KOPT-K1 (cell line): ENCODE measurements around the gene EPRS1.
"Not testable (repeated sequence)": the region's sequence is repeated elsewhere in the genome, so short reads cannot be mapped to it uniquely, and the experiment has no call there.

Experiments
- H3K27ac ChIP-seq: fragments of 200-600 bp; sonication (generic); 2 replicates; pipeline ENCODE4 v1.5.1; 2016; ENCODE audit warnings: antibody characterized with exemption, mild to moderate bottlenecking, low read depth, low read length; ENCODE audit not compliant: poor library complexity, severe bottlenecking
- H3K36me3 ChIP-seq: fragments of 200-600 bp; sonication (generic); 2 replicates; pipeline ENCODE4 v1.5.1; 2017; ENCODE audit warnings: antibody characterized with exemption, mild to moderate bottlenecking, low read length, moderate library complexity; ENCODE audit not compliant: insufficient read depth
- H3K9me3 ChIP-seq: fragments of 200-600 bp; sonication (generic); 2 replicates; pipeline ENCODE4 v1.5.1; 2017; ENCODE audit warnings: antibody characterized with exemption, low read length, mild to moderate bottlenecking; ENCODE audit not compliant: insufficient read depth, poor library complexity, severe bottlenecking

The EPRS1 gene

GRCh38 chr1:220056374-220056773 lies 10.1 kb upstream of the EPRS1 start:
- Histone ChIP-seq H3K9me3 (no peaks in the 10 kb centered on the region), H3K27ac (no peak overlapping the region), H3K36me3 (peaks cover 15% of the 10 kb centered on the region; the same call in 1 of the 2 replicates)

DNA sequence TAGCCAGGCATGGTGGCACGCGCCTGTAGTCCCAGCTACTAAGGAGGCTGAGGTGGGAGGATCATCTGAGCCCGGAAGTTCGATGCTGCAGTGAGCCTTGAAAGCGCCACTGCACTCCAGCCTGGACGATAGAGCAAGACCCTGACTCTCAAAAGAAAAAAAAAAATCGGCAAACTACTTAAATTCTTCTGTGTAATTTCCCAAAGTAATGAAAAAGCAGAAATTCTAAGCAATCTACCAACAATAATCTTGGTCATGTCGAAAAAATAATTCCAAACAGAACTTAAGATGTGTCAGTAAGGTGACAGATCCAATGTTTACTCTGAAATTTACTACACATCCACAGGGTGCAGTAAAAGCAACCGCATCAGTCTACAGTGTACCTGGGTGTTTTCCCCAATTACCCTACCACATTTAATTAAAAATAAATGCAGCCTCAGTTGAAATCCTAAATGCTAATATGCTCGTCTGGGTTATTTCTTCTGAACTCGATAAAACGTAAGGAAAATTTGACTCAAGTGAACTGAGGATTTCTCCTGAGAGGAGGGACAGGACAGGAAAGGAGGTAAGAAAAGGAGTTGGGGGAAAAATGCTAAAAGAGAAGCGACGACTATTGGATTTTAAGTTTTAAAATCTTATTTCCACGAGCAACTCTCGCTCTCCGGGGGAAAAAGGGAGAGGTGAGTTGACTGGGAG lies 801 bp downstream of the EPRS1 start:
- Histone ChIP-seq H3K36me3 (peaks cover 5% of the 10 kb centered on the region), H3K9me3 (no peaks in the 10 kb centered on the region), H3K27ac (peak overlapping the region; percentile 68)

- Histone ChIP-seq H3K36me3 (peaks cover 12% of the 10 kb centered on the region), H3K27ac (no peak overlapping the region), H3K9me3 (no peaks in the 10 kb centered on the region)
These were observed 1.5 kb downstream of the EPRS1 start for GRCh38 chr1:220044678-220045355.

GRCh38 chr1:220043646-220044045 lies 2.7 kb downstream of the EPRS1 start:
- no peak overlapping the region for H3K27ac ChIP-seq
- peaks cover 24% of the 10 kb centered on the region for H3K36me3 ChIP-seq
- no peaks in the 10 kb centered on the region for H3K9me3 ChIP-seq

- Histone ChIP-seq H3K27ac (no peak overlapping the region), H3K36me3 (peaks cover 57% of the 10 kb centered on the region), H3K9me3 (no peaks in the 10 kb centered on the region)
These were observed 6.2 kb downstream of the EPRS1 start for GRCh38 chr1:220040028-220040596.

DNA sequence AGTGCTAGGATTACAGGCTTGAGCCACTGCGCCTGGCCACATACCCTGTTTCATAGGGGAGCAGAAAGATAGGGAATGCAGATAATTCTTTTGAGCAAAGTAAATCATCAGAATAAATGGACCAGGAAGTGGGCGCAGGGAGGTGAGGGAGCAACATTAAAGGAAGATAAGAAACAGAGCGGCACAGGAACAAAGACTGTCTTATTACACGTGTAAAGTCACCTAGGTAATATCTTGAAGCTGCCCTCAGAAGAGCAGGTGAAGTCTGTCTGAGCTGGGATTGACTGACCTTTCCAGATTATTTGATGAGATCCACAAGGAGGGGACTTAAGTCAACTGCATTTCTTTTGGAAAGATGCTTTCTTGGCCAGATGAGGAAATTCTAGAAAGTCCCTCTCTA lies 7.7 kb downstream of the EPRS1 start:
- H3K9me3 ChIP-seq, result no peaks in the 10 kb centered on the region
- no peak overlapping the region for H3K27ac ChIP-seq
- peaks cover 68% of the 10 kb centered on the region for H3K36me3 ChIP-seq

DNA sequence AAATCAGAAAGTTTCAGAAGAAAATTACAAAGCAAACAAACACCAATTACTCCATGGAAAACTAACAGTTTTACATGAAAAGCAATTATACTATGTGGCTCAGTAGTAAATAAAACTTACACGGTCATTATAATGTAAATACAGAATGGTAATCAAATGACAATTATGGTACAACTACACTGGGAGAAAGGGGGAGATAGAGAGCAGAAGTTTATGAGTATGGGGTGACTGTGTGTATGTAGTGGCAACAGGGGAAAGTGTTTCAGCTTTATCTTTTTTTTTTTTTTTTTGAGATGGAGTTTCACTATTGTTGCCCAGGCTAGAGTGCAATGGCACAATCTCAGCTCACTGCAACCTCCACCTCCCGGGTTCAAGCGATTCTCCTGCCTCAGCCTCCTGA lies 8.5 kb downstream of the EPRS1 start:
- H3K36me3 ChIP-seq, result peaks cover 76% of the 10 kb centered on the region
- not testable (repeated sequence) for H3K27ac ChIP-seq, H3K9me3 ChIP-seq

- Histone ChIP-seq H3K27ac (no peak overlapping the region), H3K36me3 (peaks cover 91% of the 10 kb centered on the region), H3K9me3 (no peaks in the 10 kb centered on the region)
These were observed 13.4 kb downstream of the EPRS1 start for GRCh38 chr1:220032911-220033310.

DNA sequence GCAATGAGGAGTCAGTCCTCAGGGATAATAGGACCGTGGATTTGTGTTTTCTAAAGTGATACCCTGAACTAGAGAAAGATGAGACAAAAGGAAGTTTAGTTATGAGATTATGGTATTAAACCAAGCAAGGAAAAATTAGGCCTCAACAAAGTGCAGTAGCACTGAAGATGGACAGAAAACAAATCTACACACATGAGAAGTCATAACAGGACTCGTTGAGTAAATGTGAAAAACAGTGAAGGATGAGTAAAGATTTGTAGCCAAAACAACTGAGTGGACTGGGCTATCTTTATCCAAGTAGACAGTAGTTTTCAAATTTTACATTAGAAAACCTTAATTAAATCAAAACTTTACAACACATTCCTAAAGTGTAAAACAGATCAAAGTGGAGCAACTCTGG lies 15.0 kb downstream of the EPRS1 start:
- H3K36me3 ChIP-seq, result peaks cover 85% of the 10 kb centered on the region

DNA sequence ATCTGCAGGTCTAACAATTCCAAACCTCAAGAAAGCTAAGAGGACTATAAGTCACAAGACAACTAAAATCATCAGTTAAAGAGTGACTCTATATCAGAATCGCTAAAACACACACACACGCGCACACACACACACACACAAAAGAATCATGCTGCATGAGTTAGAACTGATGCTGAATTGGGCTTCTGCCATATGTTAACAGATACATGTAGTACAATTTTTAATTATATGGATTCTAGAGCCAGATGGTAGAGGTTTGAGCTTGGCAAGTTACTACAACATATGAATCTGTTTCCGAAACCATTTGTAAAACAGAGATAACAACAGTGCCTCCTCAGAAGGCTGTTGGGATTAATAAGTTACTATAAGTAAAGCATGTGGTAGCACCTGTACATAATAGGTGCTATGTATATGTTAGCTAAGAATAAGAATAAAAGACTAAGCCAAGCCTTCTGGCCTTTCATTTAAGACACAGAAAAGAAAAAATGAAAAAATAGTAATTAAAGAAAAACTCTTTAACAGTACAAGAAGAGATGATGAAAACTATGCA lies 17.9 kb downstream of the EPRS1 start:
- H3K27ac ChIP-seq, result no peak overlapping the region
- H3K36me3 ChIP-seq, result peaks cover 78% of the 10 kb centered on the region
- no peaks in the 10 kb centered on the region for H3K9me3 ChIP-seq

More for the DNA sequence above, 15.0 kb downstream of the EPRS1 start:
- Histone ChIP-seq H3K9me3 (no peaks in the 10 kb centered on the region), H3K27ac (no peak overlapping the region)

- peaks cover 98% of the 10 kb centered on the region for H3K36me3 ChIP-seq
- no peaks in the 10 kb centered on the region for H3K9me3 ChIP-seq
- H3K27ac ChIP-seq, result no peak overlapping the region
These were observed 27.2 kb downstream of the EPRS1 start for GRCh38 chr1:220019071-220019470.

DNA sequence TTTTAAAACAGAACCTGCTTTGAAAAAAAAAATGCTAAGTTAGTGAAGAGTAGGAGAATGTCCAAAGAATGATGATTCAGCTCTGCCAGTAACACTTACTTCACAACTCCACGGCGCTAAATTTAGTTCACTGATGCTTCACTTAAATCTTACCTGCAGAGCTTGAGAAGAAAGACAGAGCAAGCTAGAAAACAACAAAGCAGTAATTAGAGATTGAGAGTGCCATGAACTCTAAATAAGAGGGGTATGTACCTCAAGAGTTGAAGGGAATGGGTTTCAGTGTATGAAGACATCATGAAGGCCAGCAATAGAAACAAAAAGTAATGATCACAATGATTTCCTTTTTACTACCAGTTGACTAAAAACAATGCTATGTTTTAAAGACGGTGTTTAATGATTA lies 32.8 kb downstream of the EPRS1 start:
- peaks cover 97% of the 10 kb centered on the region for H3K36me3 ChIP-seq
- no peaks in the 10 kb centered on the region for H3K9me3 ChIP-seq

GRCh38 chr1:220012259-220012658 lies 34.0 kb downstream of the EPRS1 start:
- Histone ChIP-seq H3K9me3 (no peaks in the 10 kb centered on the region), H3K27ac (no peak overlapping the region), H3K36me3 (peaks cover 96% of the 10 kb centered on the region)

More for the DNA sequence above, 32.8 kb downstream of the EPRS1 start:
- H3K27ac ChIP-seq, result no peak overlapping the region

GRCh38 chr1:220011620-220012019 lies 34.7 kb downstream of the EPRS1 start:
- no peaks in the 10 kb centered on the region for H3K9me3 ChIP-seq
- H3K36me3 ChIP-seq, result peaks cover 96% of the 10 kb centered on the region
- H3K27ac ChIP-seq, result no peak overlapping the region

DNA sequence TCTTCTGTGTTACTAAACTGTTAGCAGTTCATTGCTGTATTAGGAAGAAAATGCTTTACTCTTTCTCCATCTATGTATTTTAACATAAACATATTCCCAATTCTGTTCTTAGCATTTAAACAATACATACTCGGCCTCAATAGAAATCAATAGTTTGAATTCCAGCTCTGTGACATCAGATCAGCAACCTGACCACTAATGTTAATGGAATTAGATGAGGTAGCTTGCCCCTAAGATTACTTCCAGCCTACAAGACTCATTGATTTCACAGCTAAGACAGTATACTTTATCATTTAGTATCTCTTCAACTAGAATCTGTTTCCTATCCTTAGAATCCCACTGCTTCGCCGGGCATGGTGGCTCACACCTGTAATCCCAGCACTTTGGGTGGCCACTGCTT lies 38.9 kb downstream of the EPRS1 start:
- Histone ChIP-seq H3K27ac (no peak overlapping the region), H3K9me3 (no peaks in the 10 kb centered on the region), H3K36me3 (peaks cover 96% of the 10 kb centered on the region)
